Coronary artery (tissue), 2 donors: ENCODE data around the gene FURIN.
A peak's percentile ranks its signal among the peaks of the same experiment; 100 is the strongest.

Experiments used
- DNase-seq: peaks from one replicate; pipeline ENCODE4 v3.0.0-alpha.2; 2017; ENCODE audit warnings: low spot score
- H3K27ac ChIP-seq, 2 donors: fragments of 200-600 bp; sonication (generic); one replicate each; pipeline ENCODE4 v1.5.1; 2016 to 2019
- H3K4me3 ChIP-seq: fragments of 200-600 bp; sonication (generic); 2 replicates; pipeline ENCODE4 v1.5.1; 2016; ENCODE audit warnings: mild to moderate bottlenecking, moderate library complexity
- CTCF ChIP-seq: fragments of 200-600 bp; sonication (generic); IDR thresholded peaks from one replicate; pipeline ENCODE4 v1.5.1; 2019; ENCODE audit warnings: antibody characterized with exemption

The FURIN gene

GRCh38 chr15:90859234-90860131 is 8.9 kb upstream of the FURIN start:
- Histone ChIP-seq H3K27ac (no peak overlapping the region), H3K4me3 (no peak overlapping the region)
- DNase-seq = no peak
- no peak for TF ChIP-seq CTCF

- Histone ChIP-seq H3K4me3 (no peak overlapping the region), H3K27ac (no peak overlapping the region)
- no peak for TF ChIP-seq CTCF
- DNase-seq = no peak
Observed at GRCh38 chr15:90860450-90860849, 7.9 kb upstream of the FURIN start.

- Histone ChIP-seq H3K27ac (no peak overlapping the region), H3K4me3 (no peak overlapping the region)
- DNase-seq = no peak
- no peak for TF ChIP-seq CTCF
Observed at GRCh38 chr15:90860942-90861675, 7.3 kb upstream of the FURIN start.

GRCh38 chr15:90862487-90862886 is 5.9 kb upstream of the FURIN start:
- Histone ChIP-seq H3K27ac (no peak overlapping the region), H3K4me3 (no peak overlapping the region)
- no peak for TF ChIP-seq CTCF
- DNase-seq = no peak

GRCh38 chr15:90862964-90863778 is 5.2 kb upstream of the FURIN start:
- Histone ChIP-seq H3K27ac (peak overlapping the region in 1 of 2 donors; percentile 5), H3K4me3 (no peak overlapping the region)
- no peak for TF ChIP-seq CTCF
- no peak for DNase-seq

GRCh38 chr15:90863987-90864386 is 4.4 kb upstream of the FURIN start:
- H3K4me3 ChIP-seq = no peak overlapping the region
- H3K27ac ChIP-seq = peak overlapping the region in 1 of 2 donors; percentile 5
- DNase-seq = no peak
- no peak for TF ChIP-seq CTCF
